Endothelial cell of umbilical vein (primary cell): ENCODE data around the gene GTSE1. TPM values are rescaled to one million over a fixed set of nuclear protein-coding genes. Genes with fewer than 3 reads are reported as not detected.

Experiments
- BruUV-seq: library from RNA; stranded (reverse); fragments of 400-500 nt; replicated peaks from 2 replicates; lab custom pipeline; 2021; lab: Mats Ljungman, UMichigan
- CTCF ChIA-PET: fragments of 300-600, 350-600 bp; sonication (Branson Sonifier 250); formaldehyde crosslinking; loops from one replicate; lab custom pipeline; 2021; ENCODE audit warnings: antibody characterized with exemption, inconsistent platforms; lab: Charles Lee
- POLR2A ChIA-PET: fragments of 300-600, 350-600 bp; sonication (Branson Sonifier 250); formaldehyde crosslinking; loops from one replicate; lab custom pipeline; 2021; ENCODE audit warnings: antibody characterized with exemption, inconsistent platforms; lab: Charles Lee
- DNase-seq: peaks from one replicate; pipeline ENCODE4 v3.0.0-alpha.2; 2011; ENCODE audit warnings: low read depth, low spot score
- FAIRE-seq: peaks from 2 replicates; lab custom pipeline; 2011; peaks lifted over from hg19 to GRCh38; lab: Jason Lieb, UNC
- H2AFZ ChIP-seq: 2 replicates; pipeline ENCODE4 v1.6.0; 2012; ENCODE audit warnings: low read depth, low read length, control low read depth, inconsistent platforms
- H3K27ac ChIP-seq: 2 replicates; pipeline ENCODE4 v1.5.1; 2011; ENCODE audit warnings: low read depth, mild to moderate bottlenecking, control low read depth, low read length, moderate library complexity; ENCODE audit not compliant: insufficient read depth
- H3K27me3 ChIP-seq, 2 experiments: 2 replicates each; pipeline versions ENCODE4 v1.6.0 to v1.6.1; 2011; ENCODE audit warnings: low read length in 2 of 2, mixed read lengths in 1 of 2; ENCODE audit not compliant: control insufficient read depth in 2 of 2, insufficient read depth in 2 of 2
- H3K36me3 ChIP-seq, 2 experiments: 2 replicates in 1 of 2; 3 replicates in 1 of 2; pipeline ENCODE4 v1.5.1; 2011; ENCODE audit warnings: low read length in 2 of 2, mild to moderate bottlenecking in 1 of 2, moderate library complexity in 1 of 2; ENCODE audit not compliant: control insufficient read depth in 2 of 2, insufficient read depth in 2 of 2; ENCODE audit errors: extremely low read depth in 1 of 2
- H3K4me1 ChIP-seq: 3 replicates; pipeline ENCODE4 v1.5.1; 2011; ENCODE audit warnings: mild to moderate bottlenecking, low read length; ENCODE audit not compliant: control insufficient read depth, insufficient read depth; ENCODE audit errors: extremely low read depth
- H3K4me2 ChIP-seq: 2 replicates; pipeline ENCODE4 v1.6.1; 2011; ENCODE audit warnings: low read length, control low read depth, mixed read lengths; ENCODE audit not compliant: insufficient read depth
- H3K4me3 ChIP-seq, 3 experiments: fragments of 200-600 bp in 1 of 3; sonication (generic), shearing (Covaris generic) in 1 of 3; replicated peaks in 1 of 3; 2 replicates each; pipeline ENCODE4 v1.5.1; 2011 to 2016; ENCODE audit warnings: control low read depth in 3 of 3, low read length in 3 of 3, mild to moderate bottlenecking in 2 of 3, inconsistent platforms in 1 of 3, low read depth in 1 of 3, moderate library complexity in 1 of 3; ENCODE audit not compliant: insufficient read depth in 1 of 3
- H3K79me2 ChIP-seq: 2 replicates; pipeline ENCODE4 v1.6.0; 2012; ENCODE audit warnings: low read length, inconsistent platforms; ENCODE audit not compliant: control insufficient read depth, insufficient read depth
- H3K9ac ChIP-seq: replicated peaks from 2 replicates; pipeline ENCODE3; 2011; ENCODE audit warnings: low read length, control low read depth; ENCODE audit not compliant: insufficient read depth; ENCODE audit errors: extremely low read depth
- H3K9me1 ChIP-seq: replicated peaks from 3 replicates; pipeline ENCODE4 v1.6.0; 2011; ENCODE audit warnings: mild to moderate bottlenecking, low read length; ENCODE audit not compliant: control insufficient read depth, insufficient read depth; ENCODE audit errors: extremely low read depth
- H3K9me3 ChIP-seq: replicated peaks from 2 replicates; pipeline ENCODE4 v1.5.1; 2012; ENCODE audit warnings: low read length, inconsistent platforms; ENCODE audit not compliant: control insufficient read depth, insufficient read depth
- H4K20me1 ChIP-seq: replicated peaks from 2 replicates; pipeline ENCODE3; 2011; ENCODE audit warnings: mild to moderate bottlenecking, low read length; ENCODE audit not compliant: control insufficient read depth, insufficient read depth; ENCODE audit errors: extremely low read depth
- CTCF ChIP-seq, 2 donors: IDR thresholded peaks; 1 replicate in 1 of 2; 2 replicates in 1 of 2; pipeline ENCODE4 v1.5.1; 2011; ENCODE audit warnings: low read length in 2 of 2, mild to moderate bottlenecking in 2 of 2, moderate library complexity in 2 of 2, control low read depth in 1 of 2, inconsistent platforms in 1 of 2, low read depth in 1 of 2; ENCODE audit not compliant: insufficient read depth in 1 of 2; ENCODE audit errors: extremely low read depth in 1 of 2
- EZH2 ChIP-seq: IDR thresholded peaks from 2 replicates; pipeline ENCODE4 v1.6.1; 2012; ENCODE audit warnings: borderline replicate concordance, low read depth, mild to moderate bottlenecking, moderate library complexity, low read length, inconsistent platforms; ENCODE audit not compliant: severe bottlenecking
- FOS ChIP-seq: IDR thresholded peaks from 2 replicates; pipeline ENCODE4 v1.6.1; 2011; ENCODE audit warnings: mild to moderate bottlenecking, low read length, moderate library complexity, borderline replicate concordance; ENCODE audit not compliant: insufficient read depth
- GATA2 ChIP-seq: IDR thresholded peaks from 2 replicates; pipeline ENCODE4 v1.7.0; 2011; ENCODE audit warnings: low read depth, mild to moderate bottlenecking, moderate library complexity, mixed read lengths, low read length; ENCODE audit not compliant: insufficient read length, insufficient read depth
- JUN ChIP-seq: IDR thresholded peaks from 2 replicates; pipeline ENCODE4 v1.6.1; 2011; ENCODE audit warnings: borderline replicate concordance, low read depth; ENCODE audit not compliant: insufficient read length, insufficient read depth
- MAX ChIP-seq: IDR thresholded peaks from 2 replicates; pipeline ENCODE4 v1.6.1; 2011; ENCODE audit not compliant: insufficient read depth, insufficient read length
- MYC ChIP-seq: IDR thresholded peaks from one replicate; pipeline ENCODE4 v1.6.1; 2011; ENCODE audit warnings: mild to moderate bottlenecking, low read depth, low read length
- POLR2A ChIP-seq: IDR thresholded peaks from 2 replicates; pipeline ENCODE4 v1.6.1; 2012; ENCODE audit warnings: low read depth, mild to moderate bottlenecking, control low read depth, low read length
- POLR2AphosphoS5 ChIP-seq: IDR thresholded peaks from 2 replicates; pipeline ENCODE4 v1.6.1; 2012; ENCODE audit warnings: low read depth, mild to moderate bottlenecking, control low read depth, low read length, moderate library complexity; ENCODE audit not compliant: insufficient read depth
- dilution Hi-C: fragments of 300-500 bp; cut with MboI; formaldehyde crosslinking; loops from one replicate; pipeline ENCODE4 v1.15.0; 2019; ENCODE audit warnings: low sequenced_read_pairs; ENCODE audit not compliant: extremely low pct_ligation_motif_present
- intact Hi-C: fragments of 100-400 bp; cut with micrococcal nuclease; formaldehyde crosslinking; loops from one replicate; pipeline ENCODE4 v1.10.0; 2022
- polyA plus RNA-seq, 4 experiments: library from polyadenylated mRNA; depleted of rRNA in 3 of 4; stranded (reverse) in 3 of 4; unstranded in 1 of 4; fragments of >200 nt; gene quantifications; 2 replicates each; pipeline versions ENCODE4 v1.2.1 to v1.2.3, GENCODE V29; 2011 to 2012; ENCODE audit warnings: missing spikeins in 1 of 4
- total RNA-seq: library from RNA; stranded (reverse); gene quantifications from 2 replicates; pipeline ENCODE4 v1.2.3, GENCODE V29; 2021

GTSE1 gene
- total and polyA plus RNA-seq, 2 donors (not counting 3 experiments of a cell fraction or from before 2014, with no cell fraction given), result 25.9 to 57.2 TPM

- Histone ChIP-seq H3K9me3 (no peaks in the 10 kb centered on the region), H3K27me3 (no peaks in the 10 kb centered on the region), H4K20me1 (no peaks in the 10 kb centered on the region), H3K27ac (no peak overlapping the region), H2AFZ (no peak overlapping the region), H3K4me1 (peaks cover 26% of the 10 kb centered on the region), H3K9ac (no peak overlapping the region), H3K36me3 (peaks cover 0 to 16% of the 10 kb centered on the region in 2 experiments), H3K4me3 (no peak overlapping the region), H3K9me1 (no peaks in the 10 kb centered on the region), H3K79me2 (peaks cover 65% of the 10 kb centered on the region), H3K4me2 (no peak overlapping the region)
- ChIA-PET POLR2A (no interaction called here), CTCF (interaction anchor here (0.9 kb wide), 1 partner anchor 16 kb away, joined by 3 read pairs; no protein-coding TSS in a partner anchor)
- no TSS peak for BruUV-seq
- no peak for FAIRE-seq
- no peak for TF ChIP-seq JUN
- no peak for TF ChIP-seq GATA2
- no peak for TF ChIP-seq CTCF (IDR thresholded peaks at IDR 0.05; ENCODE audit: extremely low read depth in 1 of 2, insufficient read depth in 1 of 2, low read depth in 1 of 2, low read length in 2 of 2)
- TF ChIP-seq POLR2A, result no peak
- TF ChIP-seq POLR2AphosphoS5, result no peak
- no peak for TF ChIP-seq MAX
- no peak for TF ChIP-seq FOS
- TF ChIP-seq MYC, result no peak
- no peak for TF ChIP-seq EZH2
- intact Hi-C loops (loop anchor here (5.0 kb wide), 2 partner anchors 47 to 302 kb away; partner anchors contain the start of gene CDPF1), dilution Hi-C loops (no loop called here)
- DNase-seq, result no peak
Observed at GRCh38 chr22:46299101-46299500, 2.4 kb downstream of the GTSE1 start.
